Endothelial cell of umbilical vein (primary cell): ENCODE measurements around the gene LSM2. TPM values are rescaled to one million over a fixed set of nuclear protein-coding genes. Genes with fewer than 3 reads are reported as not detected.

Experiments
- BruUV-seq: library from RNA; stranded (reverse); fragments of 400-500 nt; replicated peaks from 2 replicates; lab custom pipeline; 2021; lab: Mats Ljungman, UMichigan
- CTCF ChIA-PET: fragments of 300-600, 350-600 bp; sonication (Branson Sonifier 250); formaldehyde crosslinking; loops from one replicate; lab custom pipeline; 2021; ENCODE audit warnings: antibody characterized with exemption, inconsistent platforms; lab: Charles Lee
- POLR2A ChIA-PET: fragments of 300-600, 350-600 bp; sonication (Branson Sonifier 250); formaldehyde crosslinking; loops from one replicate; lab custom pipeline; 2021; ENCODE audit warnings: antibody characterized with exemption, inconsistent platforms; lab: Charles Lee
- DNase-seq: peaks from one replicate; pipeline ENCODE4 v3.0.0-alpha.2; 2011; ENCODE audit warnings: low read depth, low spot score
- FAIRE-seq: peaks from 2 replicates; lab custom pipeline; 2011; peaks lifted over from hg19 to GRCh38; lab: Jason Lieb, UNC
- H2AFZ ChIP-seq: 2 replicates; pipeline ENCODE4 v1.6.0; 2012; ENCODE audit warnings: low read depth, low read length, control low read depth, inconsistent platforms
- H3K27ac ChIP-seq: 2 replicates; pipeline ENCODE4 v1.5.1; 2011; ENCODE audit warnings: low read depth, mild to moderate bottlenecking, control low read depth, low read length, moderate library complexity; ENCODE audit not compliant: insufficient read depth
- H3K27me3 ChIP-seq, 2 experiments: 2 replicates each; pipeline versions ENCODE4 v1.6.0 to v1.6.1; 2011; ENCODE audit warnings: low read length in 2 of 2, mixed read lengths in 1 of 2; ENCODE audit not compliant: control insufficient read depth in 2 of 2, insufficient read depth in 2 of 2
- H3K36me3 ChIP-seq, 2 experiments: 2 replicates in 1 of 2; 3 replicates in 1 of 2; pipeline ENCODE4 v1.5.1; 2011; ENCODE audit warnings: low read length in 2 of 2, mild to moderate bottlenecking in 1 of 2, moderate library complexity in 1 of 2; ENCODE audit not compliant: control insufficient read depth in 2 of 2, insufficient read depth in 2 of 2; ENCODE audit errors: extremely low read depth in 1 of 2
- H3K4me1 ChIP-seq: 3 replicates; pipeline ENCODE4 v1.5.1; 2011; ENCODE audit warnings: mild to moderate bottlenecking, low read length; ENCODE audit not compliant: control insufficient read depth, insufficient read depth; ENCODE audit errors: extremely low read depth
- H3K4me2 ChIP-seq: 2 replicates; pipeline ENCODE4 v1.6.1; 2011; ENCODE audit warnings: low read length, control low read depth, mixed read lengths; ENCODE audit not compliant: insufficient read depth
- H3K4me3 ChIP-seq, 3 experiments: fragments of 200-600 bp in 1 of 3; sonication (generic), shearing (Covaris generic) in 1 of 3; replicated peaks in 1 of 3; 2 replicates each; pipeline ENCODE4 v1.5.1; 2011 to 2016; ENCODE audit warnings: control low read depth in 3 of 3, low read length in 3 of 3, mild to moderate bottlenecking in 2 of 3, inconsistent platforms in 1 of 3, low read depth in 1 of 3, moderate library complexity in 1 of 3; ENCODE audit not compliant: insufficient read depth in 1 of 3
- H3K79me2 ChIP-seq: 2 replicates; pipeline ENCODE4 v1.6.0; 2012; ENCODE audit warnings: low read length, inconsistent platforms; ENCODE audit not compliant: control insufficient read depth, insufficient read depth
- H3K9ac ChIP-seq: replicated peaks from 2 replicates; pipeline ENCODE3; 2011; ENCODE audit warnings: low read length, control low read depth; ENCODE audit not compliant: insufficient read depth; ENCODE audit errors: extremely low read depth
- H3K9me1 ChIP-seq: replicated peaks from 3 replicates; pipeline ENCODE4 v1.6.0; 2011; ENCODE audit warnings: mild to moderate bottlenecking, low read length; ENCODE audit not compliant: control insufficient read depth, insufficient read depth; ENCODE audit errors: extremely low read depth
- H3K9me3 ChIP-seq: replicated peaks from 2 replicates; pipeline ENCODE4 v1.5.1; 2012; ENCODE audit warnings: low read length, inconsistent platforms; ENCODE audit not compliant: control insufficient read depth, insufficient read depth
- H4K20me1 ChIP-seq: replicated peaks from 2 replicates; pipeline ENCODE3; 2011; ENCODE audit warnings: mild to moderate bottlenecking, low read length; ENCODE audit not compliant: control insufficient read depth, insufficient read depth; ENCODE audit errors: extremely low read depth
- EZH2 ChIP-seq: IDR thresholded peaks from 2 replicates; pipeline ENCODE4 v1.6.1; 2012; ENCODE audit warnings: borderline replicate concordance, low read depth, mild to moderate bottlenecking, moderate library complexity, low read length, inconsistent platforms; ENCODE audit not compliant: severe bottlenecking
- FOS ChIP-seq: IDR thresholded peaks from 2 replicates; pipeline ENCODE4 v1.6.1; 2011; ENCODE audit warnings: mild to moderate bottlenecking, low read length, moderate library complexity, borderline replicate concordance; ENCODE audit not compliant: insufficient read depth
- GATA2 ChIP-seq: IDR thresholded peaks from 2 replicates; pipeline ENCODE4 v1.7.0; 2011; ENCODE audit warnings: low read depth, mild to moderate bottlenecking, moderate library complexity, mixed read lengths, low read length; ENCODE audit not compliant: insufficient read length, insufficient read depth
- JUN ChIP-seq: IDR thresholded peaks from 2 replicates; pipeline ENCODE4 v1.6.1; 2011; ENCODE audit warnings: borderline replicate concordance, low read depth; ENCODE audit not compliant: insufficient read length, insufficient read depth
- MYC ChIP-seq: IDR thresholded peaks from one replicate; pipeline ENCODE4 v1.6.1; 2011; ENCODE audit warnings: mild to moderate bottlenecking, low read depth, low read length
- POLR2A ChIP-seq: IDR thresholded peaks from 2 replicates; pipeline ENCODE4 v1.6.1; 2012; ENCODE audit warnings: low read depth, mild to moderate bottlenecking, control low read depth, low read length
- POLR2AphosphoS5 ChIP-seq: IDR thresholded peaks from 2 replicates; pipeline ENCODE4 v1.6.1; 2012; ENCODE audit warnings: low read depth, mild to moderate bottlenecking, control low read depth, low read length, moderate library complexity; ENCODE audit not compliant: insufficient read depth
- dilution Hi-C: fragments of 300-500 bp; cut with MboI; formaldehyde crosslinking; loops from one replicate; pipeline ENCODE4 v1.15.0; 2019; ENCODE audit warnings: low sequenced_read_pairs; ENCODE audit not compliant: extremely low pct_ligation_motif_present
- intact Hi-C: fragments of 100-400 bp; cut with micrococcal nuclease; formaldehyde crosslinking; loops from one replicate; pipeline ENCODE4 v1.10.0; 2022
- polyA plus RNA-seq, 4 experiments: library from polyadenylated mRNA; depleted of rRNA in 3 of 4; stranded (reverse) in 3 of 4; unstranded in 1 of 4; fragments of >200 nt; gene quantifications; 2 replicates each; pipeline versions ENCODE4 v1.2.1 to v1.2.3, GENCODE V29; 2011 to 2012; ENCODE audit warnings: missing spikeins in 1 of 4
- total RNA-seq: library from RNA; stranded (reverse); gene quantifications from 2 replicates; pipeline ENCODE4 v1.2.3, GENCODE V29; 2021
- TF ChIP-seq, protein P1 (sequence below), 2 donors: IDR thresholded peaks; 1 replicate in 1 of 2; 2 replicates in 1 of 2; pipeline ENCODE4 v1.5.1; 2011; ENCODE audit warnings: low read length in 2 of 2, mild to moderate bottlenecking in 2 of 2, moderate library complexity in 2 of 2, control low read depth in 1 of 2, inconsistent platforms in 1 of 2, low read depth in 1 of 2; ENCODE audit not compliant: insufficient read depth in 1 of 2; ENCODE audit errors: extremely low read depth in 1 of 2
- TF ChIP-seq, protein P2 (sequence below): IDR thresholded peaks from 2 replicates; pipeline ENCODE4 v1.6.1; 2011; ENCODE audit not compliant: insufficient read depth, insufficient read length

LSM2 gene
- total and polyA plus RNA-seq, 2 donors (not counting 3 experiments of a cell fraction or from before 2014, with no cell fraction given) = 78.1 to 86.0 TPM

DNA sequence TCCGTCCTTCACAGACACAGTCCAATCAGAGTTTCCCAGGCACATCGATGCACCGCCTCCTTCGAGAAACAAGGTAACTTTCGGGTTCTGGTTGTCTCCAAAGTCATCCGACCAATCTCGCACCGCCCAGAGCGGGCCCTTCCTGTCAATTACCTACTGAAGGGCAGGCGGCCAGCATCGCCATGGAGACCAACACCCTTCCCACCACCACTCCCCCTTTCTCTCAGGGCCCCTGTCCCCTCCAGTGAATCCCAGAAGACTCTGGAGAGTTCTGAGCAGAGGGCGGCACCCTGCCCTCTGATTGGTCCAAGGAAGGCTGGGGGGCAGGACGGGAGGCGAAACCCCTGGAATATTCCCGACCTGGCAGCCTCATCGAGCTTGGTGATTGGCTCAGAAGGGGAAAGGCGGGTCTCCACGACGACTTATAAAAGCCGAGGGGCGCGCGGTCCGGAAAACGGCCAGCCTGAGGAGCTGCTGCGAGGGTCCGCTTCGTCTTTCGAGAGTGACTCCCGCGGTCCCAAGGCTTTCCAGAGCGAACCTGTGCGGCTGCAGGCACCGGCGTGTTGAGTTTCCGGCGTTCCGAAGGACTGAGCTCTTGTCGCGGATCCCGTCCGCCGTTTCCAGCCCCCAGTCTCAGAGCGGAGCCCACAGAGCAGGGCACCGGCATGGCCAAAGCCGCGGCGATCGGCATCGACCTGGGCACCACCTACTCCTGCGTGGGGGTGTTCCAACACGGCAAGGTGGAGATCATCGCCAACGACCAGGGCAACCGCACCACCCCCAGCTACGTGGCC is 20.7 kb upstream of the LSM2 start, which contains the start of gene HSPA1B:
Gene HSPA1B (plus strand): TSS at position 453 of the 794 bp plus-strand sequence. CDS start 213 bp downstream, at position 666.
- H3K79me2 ChIP-seq = peaks cover 21% of the 10 kb centered on the region
- intact Hi-C loops = loop anchor here (1.0 to 2.0 kb wide), 8 partner anchors 32 to 281 kb away; partner anchors contain the start of genes ABHD16A, ATP6V1G2, BAG6 and NEU1
- peak within 1 kb of the TSS; percentile 56 for H3K27ac ChIP-seq
- peak within 1 kb of the TSS in 2 of 3 experiments; percentile 41 to 45 for H3K4me3 ChIP-seq
- BruUV-seq = TSS peak; percentile 76
- DNase-seq (peak; percentile 100), FAIRE-seq (peak; percentile 100)
- no peaks in the 10 kb centered on the region for H4K20me1 ChIP-seq
- H3K9ac ChIP-seq = peak within 1 kb of the TSS; percentile 71
- peak within 1 kb of the TSS; percentile 67 for H3K4me2 ChIP-seq
- TF ChIP-seq JUN = no peak
- no peak for TF ChIP-seq EZH2
- peak; percentile 99 for TF ChIP-seq POLR2A
- no peak for TF ChIP-seq FOS
- TF ChIP-seq, protein P1, sequence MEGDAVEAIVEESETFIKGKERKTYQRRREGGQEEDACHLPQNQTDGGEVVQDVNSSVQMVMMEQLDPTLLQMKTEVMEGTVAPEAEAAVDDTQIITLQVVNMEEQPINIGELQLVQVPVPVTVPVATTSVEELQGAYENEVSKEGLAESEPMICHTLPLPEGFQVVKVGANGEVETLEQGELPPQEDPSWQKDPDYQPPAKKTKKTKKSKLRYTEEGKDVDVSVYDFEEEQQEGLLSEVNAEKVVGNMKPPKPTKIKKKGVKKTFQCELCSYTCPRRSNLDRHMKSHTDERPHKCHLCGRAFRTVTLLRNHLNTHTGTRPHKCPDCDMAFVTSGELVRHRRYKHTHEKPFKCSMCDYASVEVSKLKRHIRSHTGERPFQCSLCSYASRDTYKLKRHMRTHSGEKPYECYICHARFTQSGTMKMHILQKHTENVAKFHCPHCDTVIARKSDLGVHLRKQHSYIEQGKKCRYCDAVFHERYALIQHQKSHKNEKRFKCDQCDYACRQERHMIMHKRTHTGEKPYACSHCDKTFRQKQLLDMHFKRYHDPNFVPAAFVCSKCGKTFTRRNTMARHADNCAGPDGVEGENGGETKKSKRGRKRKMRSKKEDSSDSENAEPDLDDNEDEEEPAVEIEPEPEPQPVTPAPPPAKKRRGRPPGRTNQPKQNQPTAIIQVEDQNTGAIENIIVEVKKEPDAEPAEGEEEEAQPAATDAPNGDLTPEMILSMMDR (IDR thresholded peaks at IDR 0.05; ENCODE audit: extremely low read depth in 1 of 2, insufficient read depth in 1 of 2, low read depth in 1 of 2, low read length in 2 of 2) = no peak
- TF ChIP-seq, protein P2, sequence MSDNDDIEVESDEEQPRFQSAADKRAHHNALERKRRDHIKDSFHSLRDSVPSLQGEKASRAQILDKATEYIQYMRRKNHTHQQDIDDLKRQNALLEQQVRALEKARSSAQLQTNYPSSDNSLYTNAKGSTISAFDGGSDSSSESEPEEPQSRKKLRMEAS = no peak
- TF ChIP-seq MYC = no peak
- TF ChIP-seq POLR2AphosphoS5 = peak; percentile 100
- TF ChIP-seq GATA2 = no peak
- peak within 1 kb of the TSS; percentile 37 for H2AFZ ChIP-seq
- POLR2A ChIA-PET = interaction anchor here (0.5 to 2.3 kb wide), 35 partner anchors 10 to 1229 kb away, joined by 3 to 43 read pairs (median 4); partner anchors contain the start of genes ABHD16A, C6orf47, CLIC1 and DDAH2
- dilution Hi-C loops = no loop called here
- peaks cover 17% of the 10 kb centered on the region for H3K4me1 ChIP-seq
- H3K9me1 ChIP-seq = no peaks in the 10 kb centered on the region
- CTCF ChIA-PET = interaction anchor here (0.8 to 2.3 kb wide), 12 partner anchors 13 to 175 kb away, joined by 3 to 10 read pairs (median 6); partner anchors contain the start of genes BAG6, DDAH2, LSM2 and LY6G5C
- H3K36me3 ChIP-seq = no peaks in the 10 kb centered on the region
- no peaks in the 10 kb centered on the region for H3K27me3 ChIP-seq
- H3K9me3 ChIP-seq = no peaks in the 10 kb centered on the region
